GM12874 (cell line): ENCODE measurements around the gene NENF.

Source experiments
- CTCF ChIP-seq: IDR thresholded peaks from 2 replicates; pipeline ENCODE4 v1.5.1; 2011; ENCODE audit warnings: low read depth, mild to moderate bottlenecking, control low read depth, low read length, moderate library complexity; ENCODE audit not compliant: insufficient read depth

The NENF gene

DNA sequence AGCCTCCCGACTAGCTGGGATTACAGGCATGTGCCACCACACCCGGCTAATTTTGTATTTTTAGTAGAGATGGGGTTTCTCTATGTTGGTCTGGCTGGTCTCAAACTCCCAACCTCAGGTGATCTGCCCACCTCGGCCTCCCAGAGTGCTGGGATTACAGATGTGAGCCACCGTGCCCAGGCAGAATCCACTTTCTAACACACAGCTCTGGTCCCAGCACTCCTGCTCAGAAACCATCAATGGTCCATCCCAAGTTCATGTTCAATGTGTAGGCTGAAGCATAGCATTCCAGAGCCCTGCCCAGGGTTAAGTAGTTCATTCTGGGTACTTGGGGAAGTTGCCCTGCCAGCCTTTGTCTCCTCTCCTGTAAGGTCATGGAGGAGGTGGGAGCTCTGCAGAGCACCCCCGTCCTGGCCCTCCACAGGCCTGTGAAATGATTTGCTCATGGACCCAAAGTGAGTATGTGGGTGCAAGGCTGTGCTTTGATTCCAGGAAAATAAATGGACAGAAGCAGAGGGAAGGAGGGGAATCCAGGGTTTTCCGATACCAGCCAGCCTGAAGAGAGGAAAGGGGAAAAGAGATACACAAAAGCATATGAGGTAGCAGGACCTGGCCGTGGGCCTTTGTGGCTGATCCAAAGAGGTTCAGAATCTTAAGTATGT is 55.2 kb downstream of the NENF start:
- no peak for TF ChIP-seq CTCF

DNA sequence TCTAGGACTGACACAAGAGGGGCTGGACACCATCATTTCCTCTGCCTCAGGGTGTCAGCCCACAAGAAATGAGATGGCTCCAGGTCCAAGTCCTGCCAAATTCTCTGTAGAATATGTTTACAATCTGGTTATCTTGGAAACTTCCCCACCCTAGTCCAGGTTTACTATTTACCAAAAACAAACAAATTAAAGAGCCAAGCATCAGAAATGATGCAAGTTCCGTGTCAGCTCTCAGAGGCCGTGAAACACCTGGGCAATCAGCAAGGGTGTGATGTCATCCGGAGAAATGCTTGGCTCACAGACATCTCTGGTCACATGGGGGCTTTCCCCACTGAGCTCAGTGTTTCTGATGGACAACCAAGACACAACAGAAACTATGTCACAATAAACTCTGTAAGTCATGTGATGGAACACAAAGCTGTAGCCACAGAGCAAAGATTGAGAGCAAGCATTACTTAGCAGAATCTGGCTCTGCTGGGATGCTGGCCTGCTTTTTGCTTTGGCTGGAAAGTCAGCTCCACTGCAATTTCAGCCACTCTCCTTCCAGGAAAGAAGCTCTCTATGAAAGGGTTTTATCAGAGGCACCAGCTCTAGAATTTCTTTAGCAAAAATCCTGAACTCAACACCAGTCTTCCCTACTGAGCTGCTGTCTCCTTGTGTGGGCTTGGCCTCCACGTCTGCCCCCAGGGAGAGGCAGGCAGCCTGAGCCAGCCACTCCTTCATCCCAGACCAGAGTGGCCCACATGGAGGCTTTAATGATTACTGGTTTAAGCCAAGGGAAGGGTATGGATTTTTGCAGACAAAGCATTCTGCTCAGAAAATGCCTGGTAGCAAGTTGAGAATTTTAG is 55.9 kb downstream of the NENF start:
- TF ChIP-seq CTCF = no peak

- TF ChIP-seq CTCF = no peak
Observed at GRCh38 chr1:212489284-212489859, 56.7 kb downstream of the NENF start.

GRCh38 chr1:212490276-212490675 is 57.6 kb downstream of the NENF start:
- no peak for TF ChIP-seq CTCF

GRCh38 chr1:212491454-212491853 is 58.7 kb downstream of the NENF start:
- no peak for TF ChIP-seq CTCF
